DOHH2 (cell line): ENCODE measurements around the gene MEIOB.

Experiments
- H3F3A ChIP-seq: fragments of 200-600 bp; sonication (generic), shearing (Covaris generic); 2 replicates; pipeline ENCODE4 v1.6.0; 2016; ENCODE audit warnings: antibody characterized with exemption, mild to moderate bottlenecking; ENCODE audit not compliant: control insufficient read depth, insufficient read depth
- H3K27ac ChIP-seq: fragments of 200-600 bp; sonication (generic); 2 replicates; pipeline ENCODE4 v1.5.1; 2014; ENCODE audit warnings: low read depth, mild to moderate bottlenecking, low read length, moderate library complexity
- H3K27me3 ChIP-seq: fragments of 200-600 bp; sonication (generic); 2 replicates; pipeline ENCODE4 v1.6.1; 2014; ENCODE audit warnings: mild to moderate bottlenecking, low read length, mixed read lengths; ENCODE audit not compliant: control insufficient read depth
- H3K36me3 ChIP-seq: fragments of 200-600 bp; sonication (generic); 2 replicates; pipeline ENCODE4 v1.6.1; 2014; ENCODE audit warnings: mild to moderate bottlenecking, low read length, moderate library complexity, mixed read lengths; ENCODE audit not compliant: control insufficient read depth
- H3K4me1 ChIP-seq: fragments of 200-600 bp; sonication (generic); 2 replicates; pipeline ENCODE4 v1.6.1; 2014; ENCODE audit warnings: mild to moderate bottlenecking, low read length, mixed read lengths; ENCODE audit not compliant: control insufficient read depth
- H3K4me2 ChIP-seq: fragments of 200-600 bp; sonication (generic); 2 replicates; pipeline ENCODE4 v1.6.0; 2014; ENCODE audit warnings: mild to moderate bottlenecking, low read length, moderate library complexity
- H3K4me3 ChIP-seq: fragments of 200-600 bp; sonication (generic); 2 replicates; pipeline ENCODE4 v1.5.1; 2014; ENCODE audit warnings: mild to moderate bottlenecking, low read length, mixed read lengths
- H3K79me2 ChIP-seq: fragments of 200-600 bp; sonication (generic); 2 replicates; pipeline ENCODE4 v1.6.1; 2014; ENCODE audit warnings: mild to moderate bottlenecking, low read length, mixed read lengths; ENCODE audit not compliant: control insufficient read depth
- H3K9me2 ChIP-seq: fragments of 200-600 bp; sonication (generic); replicated peaks from 2 replicates; pipeline ENCODE4 v1.6.1; 2014; ENCODE audit warnings: mild to moderate bottlenecking, low read length, mixed read lengths; ENCODE audit not compliant: control insufficient read depth
- H3K9me3 ChIP-seq: fragments of 200-600 bp; sonication (generic); 2 replicates; pipeline ENCODE4 v1.6.1; 2014; ENCODE audit warnings: antibody characterized with exemption, low read length, mixed read lengths; ENCODE audit not compliant: control insufficient read depth, insufficient read depth
- H4K20me1 ChIP-seq: fragments of 200-600 bp; sonication (generic); 2 replicates; pipeline ENCODE4 v1.6.0; 2014; ENCODE audit warnings: low read depth, mild to moderate bottlenecking, antibody characterized with exemption, low read length, moderate library complexity; ENCODE audit not compliant: control insufficient read depth, insufficient read depth
- EZH2phosphoT487 ChIP-seq: fragments of 200-600 bp; sonication (generic); IDR thresholded peaks from 2 replicates; pipeline ENCODE4 v1.6.1; 2017; ENCODE audit warnings: borderline replicate concordance, mild to moderate bottlenecking, antibody characterized with exemption, low read length, moderate library complexity, mixed read lengths
- TF ChIP-seq, protein P1 (sequence below): fragments of 200-600 bp; sonication (generic); IDR thresholded peaks from one replicate; pipeline ENCODE4 v1.5.1; 2014; ENCODE audit warnings: antibody characterized with exemption, mild to moderate bottlenecking, low read depth, low read length; ENCODE audit not compliant: poor library complexity, severe bottlenecking

The MEIOB gene

DNA sequence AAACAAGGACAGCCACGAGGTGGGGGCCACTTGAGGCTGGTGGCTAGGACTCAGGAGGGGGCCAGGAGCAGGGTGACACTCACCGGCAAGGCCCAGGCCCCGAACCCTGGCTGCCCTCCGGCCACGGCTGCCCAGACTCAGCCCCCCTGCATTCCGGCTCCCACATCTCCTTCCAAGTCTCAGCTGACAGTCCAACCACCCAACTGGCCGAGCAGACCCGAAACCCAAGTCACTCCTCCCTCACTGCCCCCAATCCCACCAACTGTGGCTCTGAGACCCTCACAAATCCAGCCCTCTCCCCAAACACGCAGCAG lies 54.7 kb downstream of the MEIOB start:
- H3K27me3 ChIP-seq: no peaks in the 10 kb centered on the region
- H3K4me2 ChIP-seq: no peak overlapping the region
- H3K27ac ChIP-seq: no peak overlapping the region
- no peak overlapping the region for H3K4me3 ChIP-seq
- no peaks in the 10 kb centered on the region for H4K20me1 ChIP-seq
- TF ChIP-seq EZH2phosphoT487: no peak
- TF ChIP-seq, protein P1, sequence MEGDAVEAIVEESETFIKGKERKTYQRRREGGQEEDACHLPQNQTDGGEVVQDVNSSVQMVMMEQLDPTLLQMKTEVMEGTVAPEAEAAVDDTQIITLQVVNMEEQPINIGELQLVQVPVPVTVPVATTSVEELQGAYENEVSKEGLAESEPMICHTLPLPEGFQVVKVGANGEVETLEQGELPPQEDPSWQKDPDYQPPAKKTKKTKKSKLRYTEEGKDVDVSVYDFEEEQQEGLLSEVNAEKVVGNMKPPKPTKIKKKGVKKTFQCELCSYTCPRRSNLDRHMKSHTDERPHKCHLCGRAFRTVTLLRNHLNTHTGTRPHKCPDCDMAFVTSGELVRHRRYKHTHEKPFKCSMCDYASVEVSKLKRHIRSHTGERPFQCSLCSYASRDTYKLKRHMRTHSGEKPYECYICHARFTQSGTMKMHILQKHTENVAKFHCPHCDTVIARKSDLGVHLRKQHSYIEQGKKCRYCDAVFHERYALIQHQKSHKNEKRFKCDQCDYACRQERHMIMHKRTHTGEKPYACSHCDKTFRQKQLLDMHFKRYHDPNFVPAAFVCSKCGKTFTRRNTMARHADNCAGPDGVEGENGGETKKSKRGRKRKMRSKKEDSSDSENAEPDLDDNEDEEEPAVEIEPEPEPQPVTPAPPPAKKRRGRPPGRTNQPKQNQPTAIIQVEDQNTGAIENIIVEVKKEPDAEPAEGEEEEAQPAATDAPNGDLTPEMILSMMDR: no peak
- H3K9me3 ChIP-seq: no peaks in the 10 kb centered on the region
- no peaks in the 10 kb centered on the region for H3K9me2 ChIP-seq
- no peaks in the 10 kb centered on the region for H3F3A ChIP-seq
- no peaks in the 10 kb centered on the region for H3K79me2 ChIP-seq
- H3K4me1 ChIP-seq: no peaks in the 10 kb centered on the region
- no peaks in the 10 kb centered on the region for H3K36me3 ChIP-seq

DNA sequence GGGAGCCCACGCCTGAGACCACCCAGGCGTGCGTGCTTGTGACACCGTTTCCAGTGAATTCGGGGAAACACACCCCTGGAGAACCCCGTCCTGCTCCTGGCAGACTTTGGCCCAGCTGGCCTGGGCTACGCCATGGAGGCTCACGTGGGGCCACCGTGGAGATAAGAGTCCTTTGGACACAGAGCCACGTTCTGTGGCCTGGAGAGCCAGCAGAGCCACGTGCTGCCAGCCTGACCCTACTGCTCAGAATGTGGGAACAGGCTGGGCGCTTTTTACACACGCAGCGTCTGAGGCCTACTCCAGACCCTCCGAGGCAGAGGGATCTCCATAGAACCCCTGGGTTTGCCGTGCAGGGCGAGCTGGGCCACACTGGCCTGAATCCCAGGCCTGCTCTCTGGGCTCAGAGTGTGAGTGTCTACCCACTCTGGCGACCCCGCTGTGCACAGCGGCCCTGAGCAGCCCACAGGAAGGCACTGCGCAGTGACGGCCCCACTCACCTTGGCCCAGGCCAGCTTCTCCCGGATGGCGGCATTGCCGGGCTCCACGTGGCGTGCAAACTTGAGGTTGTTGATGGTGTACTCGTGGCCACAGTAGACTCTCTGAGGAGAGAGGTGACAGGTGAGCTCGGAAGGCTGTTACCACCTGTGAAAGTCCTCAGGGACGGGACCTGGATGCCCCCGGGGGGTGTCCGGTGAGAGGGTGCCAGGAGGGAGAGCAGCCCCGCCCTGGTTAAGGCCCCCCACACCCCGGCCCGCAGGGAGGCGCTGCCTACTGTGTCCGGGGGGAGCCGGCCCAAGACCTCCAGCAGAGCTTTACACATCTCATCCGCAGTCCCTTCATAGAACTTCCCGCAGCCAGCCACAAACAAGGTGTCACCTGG lies 55.3 kb downstream of the MEIOB start:
- no peaks in the 10 kb centered on the region for H3K4me1 ChIP-seq
- H3K9me2 ChIP-seq: no peaks in the 10 kb centered on the region
- TF ChIP-seq, protein P1: no peak
- TF ChIP-seq EZH2phosphoT487: no peak
- no peak overlapping the region for H3K27ac ChIP-seq
- H3K9me3 ChIP-seq: no peaks in the 10 kb centered on the region
- H3F3A ChIP-seq: no peaks in the 10 kb centered on the region
- no peaks in the 10 kb centered on the region for H3K36me3 ChIP-seq
- H4K20me1 ChIP-seq: no peaks in the 10 kb centered on the region
- no peaks in the 10 kb centered on the region for H3K79me2 ChIP-seq
- H3K4me2 ChIP-seq: no peak overlapping the region
- H3K27me3 ChIP-seq: no peaks in the 10 kb centered on the region
- H3K4me3 ChIP-seq: no peak overlapping the region

DNA sequence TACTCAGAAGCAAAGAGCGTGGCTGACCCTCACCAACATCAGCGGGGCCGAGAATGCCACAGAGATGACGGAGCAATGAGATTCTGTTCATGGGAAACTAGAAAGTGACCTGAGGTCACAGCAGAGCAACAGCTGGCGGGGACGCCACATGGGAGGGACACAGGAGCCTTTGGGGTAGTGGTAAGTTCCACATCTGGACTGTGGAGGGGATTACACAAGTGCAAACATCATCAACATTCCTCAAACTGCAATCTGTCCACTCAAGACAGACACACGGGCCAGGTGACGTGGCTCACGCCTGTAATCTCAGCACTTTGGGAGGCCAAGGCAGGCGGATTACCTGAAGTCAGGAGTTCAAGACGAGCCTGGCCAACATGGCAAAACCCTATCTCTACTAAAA lies 56.5 kb downstream of the MEIOB start:
- Histone ChIP-seq H3K4me3 (no peak overlapping the region), H3F3A (no peaks in the 10 kb centered on the region), H3K36me3 (no peaks in the 10 kb centered on the region), H4K20me1 (no peaks in the 10 kb centered on the region), H3K27ac (no peak overlapping the region), H3K4me1 (no peaks in the 10 kb centered on the region), H3K27me3 (no peaks in the 10 kb centered on the region), H3K9me3 (no peaks in the 10 kb centered on the region), H3K9me2 (no peaks in the 10 kb centered on the region), H3K4me2 (no peak overlapping the region), H3K79me2 (no peaks in the 10 kb centered on the region)
- no peak for TF ChIP-seq EZH2phosphoT487
- TF ChIP-seq, protein P1: no peak
